Spleen (tissue), 11 donors: ENCODE measurements around the gene POU2F1. TPM values are rescaled to one million over a fixed set of nuclear protein-coding genes. Genes with fewer than 3 reads are reported as not detected.

Experiments
- DNase-seq: peaks from one replicate; pipeline ENCODE4 v3.0.0-alpha.2; 2020
- H3K27ac ChIP-seq, 8 donors: fragments of 200-600 bp; sonication (generic) in 7 of 8; 1 replicate in 4 of 8; 2 replicates in 4 of 8; pipeline versions ENCODE4 v1.5.0 to v1.8.0; 2016 to 2021; ENCODE audit warnings: inconsistent platforms in 4 of 8, mild to moderate bottlenecking in 4 of 8, moderate library complexity in 1 of 8
- H3K27me3 ChIP-seq, 7 donors: fragments of 200-600 bp; sonication (generic) in 6 of 7; replicated peaks in 1 of 7; 1 replicate in 4 of 7; 2 replicates in 3 of 7; pipeline versions ENCODE4 v1.5.0 to v1.8.0; 2016 to 2021; ENCODE audit warnings: inconsistent platforms in 3 of 7, mild to moderate bottlenecking in 1 of 7
- H3K36me3 ChIP-seq, 6 donors: fragments of 200-600 bp; sonication (generic) in 5 of 6; 1 replicate in 4 of 6; 2 replicates in 2 of 6; pipeline versions ENCODE4 v1.5.0 to v1.8.0; 2016 to 2021; ENCODE audit warnings: inconsistent platforms in 2 of 6
- H3K4me1 ChIP-seq, 6 donors: fragments of 200-600 bp; sonication (generic) in 5 of 6; 1 replicate in 3 of 6; 2 replicates in 3 of 6; pipeline versions ENCODE4 v1.5.0 to v1.8.0; 2016 to 2021; ENCODE audit warnings: inconsistent platforms in 3 of 6
- H3K4me3 ChIP-seq, 8 donors: fragments of 200-600 bp; sonication (generic) in 7 of 8; 1 replicate in 4 of 8; 2 replicates in 4 of 8; pipeline versions ENCODE4 v1.5.0 to v1.8.0; 2016 to 2021; ENCODE audit warnings: inconsistent platforms in 4 of 8, mild to moderate bottlenecking in 4 of 8, moderate library complexity in 2 of 8
- H3K9me3 ChIP-seq, 8 donors: fragments of 200-600 bp; sonication (generic) in 7 of 8; 1 replicate in 4 of 8; 2 replicates in 4 of 8; pipeline versions ENCODE4 v1.5.0 to v1.8.0; 2016 to 2021; ENCODE audit warnings: inconsistent platforms in 4 of 8
- POLR2A ChIP-seq, 3 donors: fragments of 450-650 bp; IDR thresholded peaks; one replicate each; pipeline ENCODE4 v1.5.1; 2017; ENCODE audit warnings: antibody characterized with exemption in 3 of 3, mild to moderate bottlenecking in 1 of 3
- POLR2AphosphoS5 ChIP-seq, 3 donors: sonication (generic); formaldehyde crosslinking; IDR thresholded peaks; one replicate each; pipeline ENCODE4 v1.5.1; 2017; ENCODE audit warnings: antibody characterized with exemption in 3 of 3
- WGBS, 5 donors: extraction: QIAGEN DNeasy Blood & Tissue Kit in 3 of 5; methylation state at CpG; one replicate each; pipeline versions ENCODE4 v1.1.5 to v1.1.7; 2013 to 2018; 5-methylcytosine and 5-hydroxymethylcytosine counted together
- intact Hi-C: fragments of 100-400 bp; cut with DNase I; formaldehyde crosslinking; loops from one replicate; pipeline ENCODE4 v1.15.0; 2023; ENCODE audit warnings: low total_unique reads
- polyA plus RNA-seq, 3 donors: library from polyadenylated mRNA; stranded (reverse); fragments of 200-250 nt; gene quantifications; one replicate each; pipeline ENCODE4 v1.2.1, GENCODE V29; 2013
- total RNA-seq, 7 donors: library from RNA; depleted of rRNA in 3 of 7; stranded (reverse); fragments of >200 nt in 3 of 7; fragmentation: NEBNext Ultra II Directional in 4 of 7; extraction: Animal tissue kit (Norgen Biotek cat#: 25700) in 4 of 7; gene quantifications; one replicate each; pipeline versions ENCODE4 v1.1.0 to v1.2.1, GENCODE V29; 2016 to 2021
- TF ChIP-seq, protein P1 (sequence below), 11 experiments: fragments of 200-600 bp in 7 of 11; fragments of 450-650 bp in 4 of 11; sonication (generic) in 4 of 11; IDR thresholded peaks in 8 of 11; conservative IDR thresholded peaks in 3 of 11; 1 replicate in 7 of 11; 2 replicates in 4 of 11; pipeline versions ENCODE4 v1.4.0 to v1.8.0; 2016 to 2021; ENCODE audit warnings: antibody characterized with exemption in 11 of 11, inconsistent platforms in 4 of 11, mild to moderate bottlenecking in 1 of 11
- donor health status: healthy with polysubstance abuse.
- donor health status: DM: no; HTN: no; CAD: no; lungs with moderate emphysema.
- donor health status: DM: no; HTN: no; CAD: no.
- donor health status: Bipolar disorder and iron deficiency.
- donor health status: healthy.
- donor health status: DM: no; HTN: no; CAD: no.
- donor health status: DM: yes; HTN: yes; CAD: no.

Gene POU2F1
- total and polyA plus RNA-seq, 10 donors: 1.8 to 60.3 (median 27.4) TPM

DNA sequence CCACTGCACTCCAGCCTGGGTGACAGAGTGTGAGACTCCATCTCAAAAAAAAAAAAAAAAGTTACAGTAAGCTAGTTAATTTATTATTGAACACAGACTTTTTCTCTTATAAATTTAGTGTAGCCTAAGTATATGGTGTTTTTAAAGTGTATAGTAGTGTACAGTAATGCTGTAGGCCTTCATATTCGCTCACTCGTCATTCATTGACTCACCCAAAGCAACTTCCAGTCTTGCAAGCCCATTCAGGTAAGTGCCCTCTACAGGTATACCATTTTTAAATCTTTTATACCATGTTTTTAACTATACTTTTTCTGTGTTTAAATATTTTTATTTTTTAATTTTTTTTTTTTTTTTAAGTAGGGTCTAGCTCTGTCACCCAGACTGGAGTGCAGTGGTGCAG lies 12.1 kb downstream of the POU2F1 start:
- H3K4me1 ChIP-seq: peaks cover 11 to 85% (median 38%) of the 10 kb centered on the region in 6 donors
- H3K27ac ChIP-seq: no peak overlapping the region
- intact Hi-C loops: no loop called here
- no peaks in the 10 kb centered on the region for H3K9me3 ChIP-seq
- no peaks in the 10 kb centered on the region for H3K27me3 ChIP-seq
- DNase-seq: no peak
- no peak overlapping the region for H3K4me3 ChIP-seq
- TF ChIP-seq POLR2AphosphoS5 (IDR thresholded peaks at IDR 0.05): no peak
- TF ChIP-seq, protein P1, sequence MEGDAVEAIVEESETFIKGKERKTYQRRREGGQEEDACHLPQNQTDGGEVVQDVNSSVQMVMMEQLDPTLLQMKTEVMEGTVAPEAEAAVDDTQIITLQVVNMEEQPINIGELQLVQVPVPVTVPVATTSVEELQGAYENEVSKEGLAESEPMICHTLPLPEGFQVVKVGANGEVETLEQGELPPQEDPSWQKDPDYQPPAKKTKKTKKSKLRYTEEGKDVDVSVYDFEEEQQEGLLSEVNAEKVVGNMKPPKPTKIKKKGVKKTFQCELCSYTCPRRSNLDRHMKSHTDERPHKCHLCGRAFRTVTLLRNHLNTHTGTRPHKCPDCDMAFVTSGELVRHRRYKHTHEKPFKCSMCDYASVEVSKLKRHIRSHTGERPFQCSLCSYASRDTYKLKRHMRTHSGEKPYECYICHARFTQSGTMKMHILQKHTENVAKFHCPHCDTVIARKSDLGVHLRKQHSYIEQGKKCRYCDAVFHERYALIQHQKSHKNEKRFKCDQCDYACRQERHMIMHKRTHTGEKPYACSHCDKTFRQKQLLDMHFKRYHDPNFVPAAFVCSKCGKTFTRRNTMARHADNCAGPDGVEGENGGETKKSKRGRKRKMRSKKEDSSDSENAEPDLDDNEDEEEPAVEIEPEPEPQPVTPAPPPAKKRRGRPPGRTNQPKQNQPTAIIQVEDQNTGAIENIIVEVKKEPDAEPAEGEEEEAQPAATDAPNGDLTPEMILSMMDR (IDR thresholded peaks at IDR 0.05 in 8 of 11, conservative IDR thresholded peaks at IDR 0.05 in 3 of 11): no peak
- no peak for TF ChIP-seq POLR2A (IDR thresholded peaks at IDR 0.05)
- 98 to 100% (median 99%) methylated on average over 2 of the region's 2 CpGs for WGBS, 5 donors
- no peaks in the 10 kb centered on the region for H3K36me3 ChIP-seq

DNA sequence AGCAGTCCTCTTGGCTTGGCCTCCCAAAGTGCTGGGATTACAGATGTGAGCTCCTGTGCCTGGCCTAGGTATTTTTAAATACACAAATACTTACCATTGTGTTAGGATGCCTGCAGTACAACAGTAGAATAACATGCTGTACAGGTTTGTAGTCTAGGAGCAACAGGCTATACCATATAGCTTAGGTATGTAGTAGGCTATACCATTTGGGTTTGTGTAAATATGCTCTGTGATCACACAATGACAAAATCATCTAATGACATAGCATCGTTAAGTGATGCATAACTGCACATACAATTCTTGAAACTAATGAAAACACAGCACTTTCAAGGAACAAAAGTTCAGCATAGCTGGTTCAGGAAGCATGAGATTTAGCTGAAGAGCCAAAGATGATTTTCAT lies 12.7 kb downstream of the POU2F1 start:
- DNase-seq: no peak
- Histone ChIP-seq H3K9me3 (no peaks in the 10 kb centered on the region), H3K27me3 (no peaks in the 10 kb centered on the region), H3K36me3 (no peaks in the 10 kb centered on the region), H3K27ac (no peak overlapping the region), H3K4me3 (no peak overlapping the region), H3K4me1 (peaks cover 11 to 82% (median 34%) of the 10 kb centered on the region in 6 donors)
- intact Hi-C loops: no loop called here
- 71 to 92% (median 82%) methylated on average over 1 of the region's 1 CpG for WGBS, 5 donors
- TF ChIP-seq, protein P1 (IDR thresholded peaks at IDR 0.05 in 8 of 11, conservative IDR thresholded peaks at IDR 0.05 in 3 of 11): no peak
- TF ChIP-seq POLR2A (IDR thresholded peaks at IDR 0.05) (no peak), POLR2AphosphoS5 (IDR thresholded peaks at IDR 0.05) (no peak)

DNA sequence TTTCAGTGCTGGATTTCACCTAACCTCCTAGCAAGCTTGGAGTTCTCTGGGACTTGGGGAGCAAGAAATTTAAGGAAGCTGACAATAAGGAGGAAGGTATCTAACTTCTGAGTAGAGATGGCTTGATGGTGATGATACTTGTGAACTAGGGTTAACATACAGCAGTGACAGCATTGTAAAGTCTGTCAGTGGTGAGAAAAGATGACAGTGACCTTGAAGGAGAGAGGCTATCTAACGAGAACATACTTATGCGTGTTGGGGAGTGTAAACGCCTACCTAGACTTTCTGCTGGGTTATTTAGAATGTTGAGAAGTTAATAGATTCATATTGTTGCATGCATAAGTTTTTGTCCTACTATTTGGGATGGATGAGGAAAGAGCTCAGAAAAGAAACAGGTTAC lies 16.3 kb downstream of the POU2F1 start:
- H3K27me3 ChIP-seq: no peaks in the 10 kb centered on the region
- WGBS, 5 donors: 89 to 93% (median 91%) methylated on average over 3 of the region's 3 CpGs
- peaks cover 8 to 55% (median 20%) of the 10 kb centered on the region in 6 donors for H3K4me1 ChIP-seq
- TF ChIP-seq, protein P1 (IDR thresholded peaks at IDR 0.05 in 8 of 11, conservative IDR thresholded peaks at IDR 0.05 in 3 of 11): no peak
- TF ChIP-seq POLR2AphosphoS5 (IDR thresholded peaks at IDR 0.05): no peak
- no peak for TF ChIP-seq POLR2A (IDR thresholded peaks at IDR 0.05)
- H3K9me3 ChIP-seq: no peaks in the 10 kb centered on the region
- H3K27ac ChIP-seq: no peak overlapping the region
- no peak overlapping the region for H3K4me3 ChIP-seq
- no peak for DNase-seq
- no peaks in the 10 kb centered on the region for H3K36me3 ChIP-seq
- intact Hi-C loops: no loop called here

DNA sequence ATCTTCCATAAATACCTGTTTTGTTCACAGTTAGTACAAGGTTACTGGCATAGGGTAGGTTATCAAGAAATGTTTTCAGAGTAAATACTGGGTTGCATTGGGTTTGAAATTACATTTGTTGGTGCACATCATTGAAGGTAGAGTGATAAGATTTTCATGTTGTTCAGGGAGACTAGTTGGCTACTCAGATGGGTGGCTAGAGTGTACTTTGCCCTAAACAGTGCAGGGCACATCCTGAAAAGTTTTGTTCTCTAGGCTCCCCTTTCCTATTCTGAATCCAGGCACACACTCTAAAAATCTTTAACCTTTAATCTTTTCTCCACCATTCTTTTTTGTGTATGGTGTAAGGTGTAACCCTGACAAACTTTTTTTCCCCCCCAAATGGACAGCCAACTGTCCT lies 18.0 kb downstream of the POU2F1 start:
- intact Hi-C loops: no loop called here
- H3K36me3 ChIP-seq: peaks cover 0 to 2% (median 0%) of the 10 kb centered on the region in 6 donors
- DNase-seq: no peak

More for the DNA sequence above, 18.0 kb downstream of the POU2F1 start:
- peaks cover 4 to 41% (median 17%) of the 10 kb centered on the region in 6 donors for H3K4me1 ChIP-seq
- no peak overlapping the region for H3K4me3 ChIP-seq
- H3K9me3 ChIP-seq: no peaks in the 10 kb centered on the region
- H3K27ac ChIP-seq: no peak overlapping the region
- H3K27me3 ChIP-seq: no peaks in the 10 kb centered on the region
- no peak for TF ChIP-seq POLR2A (IDR thresholded peaks at IDR 0.05)
- TF ChIP-seq POLR2AphosphoS5 (IDR thresholded peaks at IDR 0.05): no peak
- TF ChIP-seq, protein P1 (IDR thresholded peaks at IDR 0.05 in 8 of 11, conservative IDR thresholded peaks at IDR 0.05 in 3 of 11): no peak
